Endothelial cell of umbilical vein (primary cell): ENCODE data around the gene HERC6.

ENCODE experiments used
- CTCF ChIP-seq, 2 donors: IDR thresholded peaks; 1 replicate in 1 of 2; 2 replicates in 1 of 2; pipeline ENCODE4 v1.5.1; 2011; ENCODE audit warnings: low read length in 2 of 2, mild to moderate bottlenecking in 2 of 2, moderate library complexity in 2 of 2, control low read depth in 1 of 2, inconsistent platforms in 1 of 2, low read depth in 1 of 2; ENCODE audit not compliant: insufficient read depth in 1 of 2; ENCODE audit errors: extremely low read depth in 1 of 2
- EZH2 ChIP-seq: IDR thresholded peaks from 2 replicates; pipeline ENCODE4 v1.6.1; 2012; ENCODE audit warnings: borderline replicate concordance, low read depth, mild to moderate bottlenecking, moderate library complexity, low read length, inconsistent platforms; ENCODE audit not compliant: severe bottlenecking
- FOS ChIP-seq: IDR thresholded peaks from 2 replicates; pipeline ENCODE4 v1.6.1; 2011; ENCODE audit warnings: mild to moderate bottlenecking, low read length, moderate library complexity, borderline replicate concordance; ENCODE audit not compliant: insufficient read depth
- GATA2 ChIP-seq: IDR thresholded peaks from 2 replicates; pipeline ENCODE4 v1.7.0; 2011; ENCODE audit warnings: low read depth, mild to moderate bottlenecking, moderate library complexity, mixed read lengths, low read length; ENCODE audit not compliant: insufficient read length, insufficient read depth
- JUN ChIP-seq: IDR thresholded peaks from 2 replicates; pipeline ENCODE4 v1.6.1; 2011; ENCODE audit warnings: borderline replicate concordance, low read depth; ENCODE audit not compliant: insufficient read length, insufficient read depth
- MAX ChIP-seq: IDR thresholded peaks from 2 replicates; pipeline ENCODE4 v1.6.1; 2011; ENCODE audit not compliant: insufficient read depth, insufficient read length
- MYC ChIP-seq: IDR thresholded peaks from one replicate; pipeline ENCODE4 v1.6.1; 2011; ENCODE audit warnings: mild to moderate bottlenecking, low read depth, low read length
- POLR2A ChIP-seq: IDR thresholded peaks from 2 replicates; pipeline ENCODE4 v1.6.1; 2012; ENCODE audit warnings: low read depth, mild to moderate bottlenecking, control low read depth, low read length
- POLR2AphosphoS5 ChIP-seq: IDR thresholded peaks from 2 replicates; pipeline ENCODE4 v1.6.1; 2012; ENCODE audit warnings: low read depth, mild to moderate bottlenecking, control low read depth, low read length, moderate library complexity; ENCODE audit not compliant: insufficient read depth

- TF ChIP-seq MAX (no peak), CTCF (IDR thresholded peaks at IDR 0.05; ENCODE audit: extremely low read depth in 1 of 2, insufficient read depth in 1 of 2, low read depth in 1 of 2, low read length in 2 of 2) (no peak), POLR2AphosphoS5 (no peak), JUN (no peak), POLR2A (no peak), EZH2 (no peak), MYC (no peak), FOS (no peak), GATA2 (no peak)
These were observed 43.8 kb downstream of the HERC6 start for GRCh38 chr4:88422403-88422802.
